GM12891 (cell line): Measurements from ENCODE around the gene DDX21.

Experiments
- PAX5 ChIP-seq: IDR thresholded peaks from 2 replicates; pipeline ENCODE4 v1.6.1; 2011; ENCODE audit warnings: low read length, moderate library complexity, mild to moderate bottlenecking; ENCODE audit not compliant: insufficient read depth, severe bottlenecking
- POLR2A ChIP-seq: IDR thresholded peaks from 2 replicates; pipeline ENCODE4 v1.6.1; 2011; ENCODE audit warnings: low read depth, low read length, control low read depth
- POLR2AphosphoS5 ChIP-seq: IDR thresholded peaks from 2 replicates; pipeline ENCODE4 v1.6.1; 2011; ENCODE audit warnings: low read depth, low read length, control low read depth
- TAF1 ChIP-seq: IDR thresholded peaks from 2 replicates; pipeline ENCODE4 v1.6.1; 2011; ENCODE audit warnings: low read depth, low read length, control low read depth

DNA sequence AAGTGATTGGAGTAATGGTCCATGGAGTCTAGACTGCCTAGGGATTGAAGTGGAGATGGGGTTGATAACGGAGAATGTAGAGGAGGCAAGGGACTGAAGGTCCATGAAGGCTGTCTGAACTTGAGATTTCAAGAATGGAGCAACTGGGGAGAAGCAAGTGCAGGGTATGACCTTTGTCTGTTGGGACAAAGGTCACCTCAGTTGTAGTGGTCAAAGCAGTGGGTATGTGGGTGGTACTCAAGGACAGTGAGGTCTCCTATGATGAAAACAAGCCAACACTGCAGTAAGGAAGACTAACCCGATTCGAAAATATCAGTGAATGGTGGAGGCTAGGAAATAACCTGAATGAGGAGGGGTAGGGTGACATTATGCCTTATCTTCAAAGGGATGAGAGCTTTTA is 5.4 kb upstream of the DDX21 start:
- TF ChIP-seq POLR2AphosphoS5 (no peak), POLR2A (no peak), PAX5 (no peak), TAF1 (no peak)
